SHP77 treated with DMSO at 0.1 percent for 48 hours (cell line): ENCODE results near the gene ZNF385D.
"Not testable (repeated sequence)": the region's sequence is repeated elsewhere in the genome, so short reads cannot be mapped to it uniquely, and the experiment has no call there.

Experiments used
- DNase-seq: peaks from one replicate; lab custom pipeline; 2025; lab: John Stamatoyannopoulos, UW

Gene ZNF385D

DNA sequence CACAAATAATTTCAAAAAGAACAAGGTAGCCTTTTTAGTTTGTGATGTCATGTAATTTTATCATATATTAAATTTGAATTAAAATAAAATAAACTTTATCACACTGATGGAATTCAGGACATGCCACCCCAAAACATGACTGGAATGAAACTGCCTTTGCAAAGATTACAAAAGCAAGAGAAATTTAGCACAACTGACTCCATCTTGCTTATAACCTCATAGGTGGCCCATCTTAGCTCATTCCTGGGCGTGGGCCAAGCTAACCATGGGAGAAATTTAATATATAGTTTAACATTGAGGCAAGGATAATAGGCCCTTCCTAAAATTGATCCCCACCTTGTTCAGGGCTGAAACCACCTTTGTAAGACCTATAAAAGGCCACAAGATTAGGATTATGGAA lies 235.6 kb downstream of the ZNF385D start:
- no peak for DNase-seq

DNA sequence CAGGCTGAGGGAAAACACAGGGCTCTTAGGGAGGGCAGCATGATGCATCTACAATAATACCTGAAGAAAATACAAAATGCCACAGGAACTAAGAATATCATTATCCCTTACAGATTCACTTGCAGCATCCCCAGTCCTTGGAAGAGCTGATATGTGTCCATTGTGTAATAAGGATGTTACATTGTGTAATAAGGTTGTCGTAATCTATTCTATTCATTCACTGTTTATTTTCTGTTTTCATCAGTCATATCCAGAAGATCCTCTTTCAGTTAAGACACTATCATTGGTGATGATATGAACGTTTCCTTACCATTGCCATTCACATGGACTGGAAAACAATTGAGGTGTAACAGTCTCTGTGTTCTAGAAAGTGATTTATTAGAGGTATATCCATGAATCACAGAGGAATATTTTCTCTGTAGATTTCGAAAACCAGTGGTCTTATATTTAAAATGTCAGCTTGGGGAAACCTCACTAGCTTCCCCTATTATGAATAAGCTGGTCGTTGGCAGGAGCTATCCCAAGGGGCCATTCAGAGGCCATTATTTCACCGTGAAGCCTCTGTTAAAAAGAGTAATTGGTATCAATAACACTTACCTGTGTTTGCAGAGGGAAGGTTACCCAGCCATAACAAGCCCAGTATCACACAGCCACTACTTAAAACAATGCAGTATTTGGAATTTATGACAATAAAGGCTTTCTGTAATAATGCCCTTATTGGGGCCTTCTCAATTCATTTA lies 241.1 kb downstream of the ZNF385D start:
- DNase-seq, result no peak

DNA sequence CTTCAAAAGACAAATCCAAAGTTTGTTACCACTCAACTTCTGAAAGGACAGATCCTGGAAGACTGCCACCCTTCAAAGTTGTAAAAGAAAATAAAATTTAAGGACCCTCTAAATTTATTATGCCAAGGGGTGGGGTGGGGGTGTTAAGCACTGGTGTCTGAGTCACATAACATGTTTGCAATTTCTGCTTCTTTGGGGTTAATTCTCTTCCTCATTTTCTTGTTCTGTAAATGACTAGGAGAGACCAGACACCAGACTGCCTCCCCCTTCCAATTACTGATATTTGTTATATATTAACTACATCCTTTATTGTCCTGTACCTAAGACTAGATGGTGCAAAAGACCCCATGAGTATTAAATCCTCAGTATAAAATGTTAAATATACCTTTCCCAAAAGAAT lies 242.8 kb downstream of the ZNF385D start:
- no peak for DNase-seq

DNA sequence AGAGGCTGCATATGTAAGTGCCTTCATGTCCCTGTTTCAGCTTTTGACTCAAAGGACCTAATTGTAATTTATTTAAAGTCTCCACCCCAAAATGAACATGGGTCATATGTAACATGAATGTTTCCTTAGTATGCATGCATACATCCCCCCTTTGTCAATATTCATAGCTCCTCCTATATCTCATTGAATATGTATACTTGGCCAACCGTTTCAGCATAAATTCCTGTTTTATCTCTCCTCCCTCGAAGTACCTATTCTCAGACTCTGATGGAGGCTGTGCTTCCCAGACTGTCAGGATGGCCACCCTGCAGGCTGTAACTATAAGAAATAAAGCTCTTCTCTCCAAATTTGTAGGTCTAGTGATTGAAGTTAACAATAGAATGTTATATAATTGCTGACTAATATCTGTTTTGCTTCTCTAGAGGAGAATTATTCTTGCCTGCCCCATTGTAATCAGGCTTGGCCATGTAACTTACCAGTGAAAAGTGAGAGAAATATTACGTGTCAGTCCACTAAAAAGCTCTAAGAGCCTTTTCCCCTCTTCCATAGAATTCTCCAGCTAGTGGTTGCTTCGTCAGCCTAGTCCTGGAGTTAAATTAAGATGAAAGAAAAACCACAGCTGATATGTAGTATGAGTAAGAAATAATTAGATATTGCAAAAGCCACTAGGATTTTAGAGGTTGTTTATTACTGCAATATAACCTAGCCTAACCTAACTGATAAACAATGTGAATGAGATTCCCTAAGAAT lies 245.1 kb downstream of the ZNF385D start:
- no peak for DNase-seq

DNA sequence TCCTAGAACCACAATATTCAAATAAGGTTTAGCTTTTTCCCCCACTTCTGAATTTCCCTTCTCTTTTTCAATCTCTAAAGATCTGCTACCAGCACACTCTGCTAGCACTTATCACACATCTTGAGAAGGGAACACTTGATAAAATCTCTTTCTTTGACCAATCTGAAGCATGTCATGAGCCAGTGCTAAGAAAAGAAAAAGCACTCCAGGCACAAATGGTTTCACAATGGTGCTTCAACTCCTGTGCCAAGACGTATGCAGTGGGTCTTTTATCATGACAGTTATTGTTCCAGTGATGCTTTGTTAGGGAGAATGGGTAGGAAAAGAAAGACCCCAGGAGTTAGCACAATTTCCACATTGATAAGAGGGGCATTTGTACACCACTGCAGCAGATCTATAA lies 248.4 kb downstream of the ZNF385D start:
- DNase-seq, result no peak

DNA sequence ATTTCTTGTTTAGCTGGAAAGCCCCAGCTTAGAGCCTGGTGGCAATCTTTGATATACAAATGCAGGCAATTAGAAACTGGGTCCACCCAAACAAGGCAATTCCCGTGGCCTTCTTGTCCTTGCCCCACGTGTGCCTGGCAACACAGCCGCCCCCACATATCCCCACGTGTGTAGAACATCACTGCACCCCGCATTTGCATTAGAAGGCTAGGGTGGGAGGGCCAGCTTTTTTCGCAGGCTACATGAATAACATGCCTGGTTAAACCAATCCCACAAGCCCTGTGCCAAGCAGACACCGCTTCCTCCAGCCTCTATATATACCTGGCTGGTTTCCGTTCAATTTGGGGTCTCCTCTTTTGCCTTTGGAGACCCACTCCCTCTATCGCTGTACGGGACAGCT lies 250.2 kb downstream of the ZNF385D start:
- DNase-seq, result no peak

DNA sequence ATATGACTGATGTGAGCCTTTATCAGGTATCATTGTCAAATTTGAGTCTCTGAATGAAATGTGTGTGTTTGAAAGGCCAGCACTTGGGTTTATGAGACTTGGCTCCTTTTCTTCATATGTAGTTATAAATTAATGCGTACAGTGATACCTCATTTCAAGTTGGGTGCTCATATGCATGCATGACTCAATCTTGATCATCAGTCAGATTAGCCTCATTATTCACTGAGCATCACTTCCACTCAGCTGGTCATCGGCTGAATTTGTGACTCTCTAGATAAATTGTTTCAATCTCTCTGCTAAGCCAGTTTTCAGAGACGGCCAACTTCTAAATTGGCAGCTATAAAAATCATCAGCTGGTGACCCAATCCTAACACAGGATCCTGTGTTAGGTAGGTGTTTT lies 260.3 kb downstream of the ZNF385D start:
- DNase-seq, result not testable (repeated sequence)

DNA sequence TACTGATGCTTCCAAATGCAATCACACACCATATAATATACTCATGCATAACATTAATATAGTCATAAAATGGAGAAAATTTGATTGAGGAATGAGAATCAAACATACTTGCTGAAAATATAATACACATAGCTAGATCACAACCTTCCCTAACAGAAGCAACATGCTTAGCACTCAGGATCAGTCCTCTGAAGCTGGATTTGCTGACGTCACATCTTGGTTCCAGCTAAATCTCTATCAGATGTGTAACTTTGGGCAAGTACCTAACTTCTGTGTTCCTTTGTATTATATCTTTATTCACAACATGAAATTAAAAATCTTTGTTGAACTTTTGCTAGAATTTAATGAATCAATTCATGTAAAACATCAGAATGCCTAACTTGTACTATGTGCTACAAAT lies 263.5 kb downstream of the ZNF385D start:
- DNase-seq, result no peak

DNA sequence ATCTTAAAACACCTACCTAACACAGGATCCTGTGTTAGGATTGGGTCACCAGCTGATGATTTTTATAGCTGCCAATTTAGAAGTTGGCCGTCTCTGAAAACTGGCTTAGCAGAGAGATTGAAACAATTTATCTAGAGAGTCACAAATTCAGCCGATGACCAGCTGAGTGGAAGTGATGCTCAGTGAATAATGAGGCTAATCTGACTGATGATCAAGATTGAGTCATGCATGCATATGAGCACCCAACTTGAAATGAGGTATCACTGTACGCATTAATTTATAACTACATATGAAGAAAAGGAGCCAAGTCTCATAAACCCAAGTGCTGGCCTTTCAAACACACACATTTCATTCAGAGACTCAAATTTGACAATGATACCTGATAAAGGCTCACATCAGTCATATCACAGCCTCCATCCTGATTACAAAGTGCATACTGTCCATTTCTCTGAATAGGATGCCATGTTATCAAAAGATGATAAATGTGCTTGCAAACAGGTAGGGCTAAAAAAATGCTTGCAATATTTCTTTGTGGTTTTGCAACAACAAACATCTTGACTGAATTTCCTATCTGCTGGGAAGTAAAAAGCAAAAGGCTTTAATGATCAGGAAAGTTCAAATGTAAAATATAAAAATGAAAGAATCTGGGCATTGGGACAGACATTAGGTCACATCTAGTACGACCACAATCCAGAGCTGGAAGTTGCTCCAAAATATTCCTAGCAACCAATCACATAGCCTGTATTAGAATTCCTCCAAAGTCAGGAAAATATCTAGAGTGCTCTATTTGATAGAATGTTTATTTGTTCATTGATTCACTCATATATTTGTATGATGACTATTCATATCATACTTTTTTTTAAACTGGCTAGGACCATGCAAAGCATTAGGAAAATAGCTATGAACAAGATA lies 264.7 kb downstream of the ZNF385D start:
- DNase-seq, result not testable (repeated sequence)

DNA sequence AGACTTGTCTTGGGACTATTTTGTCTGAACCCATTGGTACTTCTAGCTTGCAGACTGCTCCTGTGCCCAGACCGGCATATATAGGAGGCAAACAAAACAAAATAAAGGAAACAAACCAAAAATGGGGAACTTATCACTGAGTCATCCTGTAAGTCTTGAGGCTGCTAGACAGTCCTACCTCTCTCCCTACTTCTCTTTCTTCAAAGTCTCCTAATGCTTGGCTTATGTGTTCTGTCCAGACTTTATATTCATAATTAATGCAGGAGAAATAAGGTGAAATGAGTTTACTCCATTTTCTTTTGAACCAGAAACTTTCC lies 266.2 kb downstream of the ZNF385D start:
- no peak for DNase-seq

DNA sequence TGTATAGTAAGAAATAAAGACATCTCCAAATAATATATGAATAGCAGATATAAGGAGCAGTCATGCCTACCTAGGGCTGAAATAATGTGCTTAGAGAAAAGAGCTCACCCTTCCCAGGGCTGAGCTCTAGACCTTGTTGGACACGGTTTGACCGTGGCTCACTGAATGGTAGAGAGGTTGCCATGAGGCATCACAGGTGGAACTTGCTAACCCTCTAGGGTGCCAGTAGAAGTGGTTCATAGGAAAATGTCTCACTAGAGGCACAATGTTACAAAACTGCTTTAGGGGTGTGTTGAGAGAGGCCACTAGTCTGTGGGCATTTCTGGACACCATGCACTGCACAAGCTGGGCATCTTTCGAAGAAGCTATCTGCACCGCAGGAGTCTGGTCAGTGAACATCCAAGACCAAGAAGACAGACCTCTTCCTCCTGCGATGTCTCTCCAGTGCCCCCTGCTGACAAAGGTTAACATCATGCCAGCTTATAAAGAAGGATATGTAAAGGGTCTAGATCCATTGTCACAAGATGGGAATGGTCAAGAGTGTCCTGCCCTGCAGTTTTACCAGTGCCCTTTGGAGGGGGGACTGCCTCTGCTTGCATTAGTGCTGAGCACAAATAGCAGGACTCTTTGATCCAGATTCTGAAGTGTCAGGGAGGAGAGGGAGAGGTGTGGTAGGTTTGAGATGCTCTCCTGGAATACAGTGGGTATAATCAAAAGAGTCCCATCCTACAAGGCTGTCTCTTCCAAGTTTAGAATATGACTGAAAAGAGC lies 266.8 kb downstream of the ZNF385D start:
- DNase-seq, result peak; percentile 46

DNA sequence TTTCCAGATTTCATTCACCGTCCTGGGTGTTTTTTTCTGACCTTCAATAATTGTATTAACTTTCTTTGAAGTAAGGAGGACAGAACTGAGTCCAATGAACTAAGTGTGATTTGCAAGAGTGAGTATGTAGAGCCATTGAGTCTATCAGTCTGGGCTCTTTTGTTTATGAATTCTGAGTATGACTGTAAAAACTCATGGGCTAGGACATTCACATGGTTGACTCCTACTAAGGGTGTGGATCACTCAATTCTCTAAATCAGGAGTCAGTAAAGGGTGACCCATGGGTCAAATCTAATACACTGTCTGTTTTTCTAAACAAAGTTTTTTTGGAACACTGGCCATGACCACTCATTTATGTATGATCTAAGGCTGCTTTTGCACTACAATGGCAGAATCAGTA lies 269.0 kb downstream of the ZNF385D start:
- no peak for DNase-seq

DNA sequence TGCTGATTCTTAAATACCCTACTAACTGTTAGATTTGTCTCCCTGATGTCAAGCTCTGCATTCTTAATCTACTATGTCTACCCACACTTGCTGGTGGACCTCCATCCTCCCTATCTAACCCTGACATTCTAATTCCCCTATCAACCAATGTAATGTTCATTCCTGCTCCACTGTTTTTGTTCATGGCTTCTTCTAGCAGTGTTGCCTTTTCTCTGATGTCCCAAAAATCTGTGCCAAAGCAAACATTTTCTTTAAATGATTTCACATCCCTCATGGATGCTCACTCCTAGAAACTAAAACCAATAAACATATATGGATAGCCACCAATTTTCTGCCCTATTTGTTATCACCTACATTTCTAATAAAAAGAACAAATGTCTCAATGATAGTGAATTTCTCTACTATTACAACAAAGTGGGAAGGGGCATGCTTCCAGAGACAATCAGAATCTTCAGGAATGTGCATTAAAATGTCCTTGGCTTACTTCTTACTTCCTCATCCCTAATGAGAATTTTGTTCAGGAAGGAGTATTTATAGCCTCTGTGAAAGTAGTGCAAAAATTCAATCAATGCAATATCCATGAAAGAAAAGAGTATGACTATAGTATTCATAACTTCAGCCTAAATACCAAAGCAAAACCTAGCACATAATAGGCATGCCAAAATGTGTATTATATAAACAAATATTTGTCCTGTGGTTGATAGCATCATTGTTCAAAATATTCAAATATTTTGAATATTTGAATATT lies 273.3 kb downstream of the ZNF385D start:
- no peak for DNase-seq

DNA sequence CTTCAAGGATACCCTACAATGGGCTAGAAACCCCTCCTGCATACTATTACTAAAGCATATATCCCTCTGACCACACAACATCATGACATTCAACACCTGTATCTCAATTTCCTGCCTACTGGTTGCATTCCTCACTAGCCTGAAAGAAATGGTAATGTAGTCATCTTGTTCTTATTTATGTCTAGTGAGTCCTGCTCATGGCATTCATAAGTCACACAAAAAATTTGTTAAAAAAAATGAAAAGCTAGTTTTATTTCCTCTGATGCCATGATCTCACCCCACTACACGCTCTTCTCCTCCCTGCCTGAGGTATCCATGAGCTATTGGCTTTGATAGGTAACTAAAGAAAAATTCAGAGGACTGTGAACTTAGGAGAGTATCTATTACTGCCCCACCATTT lies 284.5 kb downstream of the ZNF385D start:
- no peak for DNase-seq

DNA sequence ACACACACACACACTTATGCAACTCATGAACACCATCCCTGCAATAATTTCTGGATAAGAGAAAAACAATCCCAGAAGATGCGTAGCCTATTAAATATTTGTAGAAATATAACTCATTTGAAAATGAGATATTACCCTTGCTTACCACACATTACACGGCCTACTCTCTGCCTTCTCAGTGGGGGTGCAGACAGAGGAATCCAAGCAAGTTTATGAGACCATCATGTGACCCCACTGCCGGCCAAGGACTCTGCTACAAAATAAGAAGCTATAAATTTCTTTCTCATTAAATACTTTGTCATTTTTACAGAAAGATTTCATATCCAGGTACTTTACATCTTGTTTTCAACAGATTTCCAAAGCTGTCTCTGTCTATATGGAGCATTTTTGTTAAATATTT lies 286.3 kb downstream of the ZNF385D start:
- no peak for DNase-seq

DNA sequence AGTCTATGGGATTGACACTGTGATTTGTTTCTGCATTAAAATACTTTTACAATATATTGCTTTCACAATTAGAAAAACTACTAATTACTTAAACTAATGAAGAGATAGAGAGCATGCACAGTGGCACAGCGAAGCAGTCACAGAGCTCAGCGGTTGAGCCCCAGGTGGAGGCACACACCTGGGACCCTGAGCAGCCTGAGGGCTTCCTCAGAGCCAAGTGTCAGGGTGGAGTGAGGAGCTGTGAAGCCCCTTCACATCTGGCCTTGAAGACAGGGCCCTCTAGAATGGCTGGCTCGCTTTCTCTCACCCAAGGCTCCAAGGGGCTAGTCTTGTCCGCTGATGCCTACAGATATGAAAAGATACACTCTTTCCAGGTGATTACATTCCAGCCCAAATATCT lies 287.7 kb downstream of the ZNF385D start:
- no peak for DNase-seq

DNA sequence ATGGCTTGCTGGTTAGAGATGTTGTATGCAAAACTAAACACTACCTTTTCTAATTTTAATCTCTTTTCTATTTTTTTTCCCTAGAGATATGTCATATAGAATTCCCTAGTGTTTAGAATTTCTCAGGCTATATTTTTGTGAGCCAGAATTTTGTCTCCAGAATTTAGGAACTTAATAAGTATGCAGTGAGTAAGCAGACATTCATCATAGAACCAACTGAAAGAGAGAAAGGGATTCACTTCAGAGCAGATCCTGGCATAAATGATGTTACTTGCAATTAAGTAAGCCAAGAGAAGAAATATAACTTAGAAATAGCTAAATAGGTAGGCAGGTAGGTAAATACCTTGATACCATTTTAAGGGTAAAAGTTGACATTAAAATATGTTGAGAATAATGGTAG lies 288.9 kb downstream of the ZNF385D start:
- no peak for DNase-seq

DNA sequence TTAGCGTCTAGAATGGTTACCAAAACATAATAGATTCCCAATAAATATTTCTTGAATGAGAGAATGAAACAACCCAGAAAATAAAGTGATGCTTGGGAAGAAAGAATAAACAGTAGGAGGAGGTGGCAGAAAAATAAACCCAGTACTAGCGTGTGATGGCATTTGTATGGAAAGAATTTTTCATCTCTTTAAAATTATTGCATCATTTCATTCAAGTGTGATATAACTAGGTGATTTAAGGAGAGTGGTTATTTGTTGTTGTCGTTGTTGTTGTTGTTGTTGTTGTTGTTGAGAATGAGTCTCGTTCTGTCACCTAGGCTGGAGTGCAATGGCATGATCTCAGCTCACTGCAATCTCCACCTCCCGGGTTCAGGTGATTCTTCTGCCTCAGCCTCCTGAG lies 293.9 kb downstream of the ZNF385D start:
- DNase-seq, result no peak

DNA sequence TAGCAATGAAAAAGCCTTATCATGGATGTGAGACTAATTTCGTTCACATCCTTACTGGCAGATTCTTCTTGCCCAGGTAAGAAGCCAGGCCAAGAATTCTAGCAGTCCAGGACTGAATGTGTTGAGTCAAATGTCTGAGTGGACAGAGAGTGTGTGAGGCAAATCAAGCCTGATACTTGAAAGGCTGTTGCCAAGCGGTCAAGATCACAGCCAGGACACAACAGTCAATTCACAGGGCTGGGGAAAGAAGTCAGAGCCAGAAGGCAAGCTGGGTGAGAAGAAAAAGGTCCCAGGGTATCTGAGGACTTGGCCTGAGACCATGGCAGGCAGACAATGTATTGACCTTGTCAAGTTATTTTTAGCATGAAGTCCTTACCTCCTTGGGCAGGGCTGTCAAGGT lies 301.3 kb downstream of the ZNF385D start:
- no peak for DNase-seq

DNA sequence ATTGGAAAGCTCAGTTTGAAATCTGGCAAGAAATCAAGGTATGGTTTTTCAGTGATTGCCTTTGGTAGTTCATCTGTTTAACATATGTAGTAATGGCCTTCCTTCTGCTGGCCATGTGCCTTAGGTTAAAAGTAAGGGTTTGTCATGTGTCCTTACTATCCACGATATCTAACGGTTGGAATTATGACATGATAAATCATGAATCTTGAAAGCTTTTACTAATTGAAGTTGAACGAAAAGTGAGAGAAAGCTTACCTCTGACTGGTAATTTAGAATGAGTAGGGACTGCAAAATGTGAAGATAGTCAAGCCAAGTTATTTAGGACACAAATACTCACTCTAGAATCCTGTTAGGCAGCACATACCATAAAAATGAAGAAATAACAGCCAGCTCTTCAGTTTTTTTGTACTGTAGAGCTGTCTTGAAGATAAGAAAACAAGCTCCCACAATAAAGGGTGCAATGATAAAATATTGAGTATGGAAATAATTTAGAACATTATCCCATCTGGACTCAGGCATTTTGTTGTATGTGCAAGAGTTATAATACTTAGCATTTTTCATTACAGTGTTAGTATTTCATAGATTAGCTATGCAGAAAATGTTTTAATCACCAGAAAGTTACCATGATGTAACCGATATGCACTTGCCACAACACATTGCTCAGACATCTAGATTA lies 303.4 kb downstream of the ZNF385D start:
- DNase-seq, result no peak
